Islet of Langerhans (tissue), 1 donor: Measurements from ENCODE around the gene PCBD1.

Experiments used
- FAIRE-seq: peaks from one replicate; lab custom pipeline; 2011; peaks lifted over from hg19 to GRCh38; lab: Jason Lieb, UNC

Gene PCBD1

GRCh38 chr10:70901276-70901878, 13.0 kb upstream of the PCBD1 start:
- FAIRE-seq, result no peak

GRCh38 chr10:70899096-70899495, 10.7 kb upstream of the PCBD1 start:
- no peak for FAIRE-seq

GRCh38 chr10:70898687-70899086, 10.3 kb upstream of the PCBD1 start:
- no peak for FAIRE-seq

GRCh38 chr10:70896551-70896950, 8.2 kb upstream of the PCBD1 start:
- FAIRE-seq, result no peak

- FAIRE-seq, result no peak
Measured at GRCh38 chr10:70894416-70894815, 6.1 kb upstream of the PCBD1 start.

GRCh38 chr10:70893227-70894006, 5.1 kb upstream of the PCBD1 start:
- FAIRE-seq, result no peak

GRCh38 chr10:70892631-70893030, 4.3 kb upstream of the PCBD1 start:
- no peak for FAIRE-seq

GRCh38 chr10:70891627-70892026, 3.3 kb upstream of the PCBD1 start:
- no peak for FAIRE-seq

- no peak for FAIRE-seq
Measured at GRCh38 chr10:70890917-70891431, 2.6 kb upstream of the PCBD1 start.

- no peak for FAIRE-seq
Measured at GRCh38 chr10:70889291-70889690, 926 bp upstream of the PCBD1 start.

GRCh38 chr10:70886921-70887665, 1.3 kb downstream of the PCBD1 start:
- FAIRE-seq, result no peak

GRCh38 chr10:70885931-70886903, 2.1 kb downstream of the PCBD1 start:
- FAIRE-seq, result no peak

- FAIRE-seq, result no peak
Measured at GRCh38 chr10:70885481-70885880, 2.9 kb downstream of the PCBD1 start.

GRCh38 chr10:70884741-70885140, 3.6 kb downstream of the PCBD1 start:
- no peak for FAIRE-seq

- FAIRE-seq, result peak; percentile 56
Measured at GRCh38 chr10:70880077-70880534, 8.3 kb downstream of the PCBD1 start.

- no peak for FAIRE-seq
Measured at GRCh38 chr10:70879207-70879606, 9.2 kb downstream of the PCBD1 start.

- no peak for FAIRE-seq
Measured at GRCh38 chr10:70874061-70874460, 14.3 kb downstream of the PCBD1 start.

GRCh38 chr10:70872291-70872690, 16.1 kb downstream of the PCBD1 start:
- no peak for FAIRE-seq

- FAIRE-seq, result no peak
Measured at GRCh38 chr10:70866424-70866823, 21.9 kb downstream of the PCBD1 start.

GRCh38 chr10:70864935-70865334, 23.4 kb downstream of the PCBD1 start:
- FAIRE-seq, result no peak

- no peak for FAIRE-seq
Measured at GRCh38 chr10:70863470-70864160, 24.8 kb downstream of the PCBD1 start.
